ENCODE data around the gene TSPAN18. TPM values are rescaled to one million over a fixed set of nuclear protein-coding genes. Genes with fewer than 3 reads are reported as not detected.
A peak's percentile ranks its signal among the peaks of the same experiment; 100 is the strongest.

TSPAN18 gene
- total and polyA plus RNA-seq, 2 of the 4 experiments (the other 2 are of a cell fraction), result 0.36 to 1.1 TPM

DNA sequence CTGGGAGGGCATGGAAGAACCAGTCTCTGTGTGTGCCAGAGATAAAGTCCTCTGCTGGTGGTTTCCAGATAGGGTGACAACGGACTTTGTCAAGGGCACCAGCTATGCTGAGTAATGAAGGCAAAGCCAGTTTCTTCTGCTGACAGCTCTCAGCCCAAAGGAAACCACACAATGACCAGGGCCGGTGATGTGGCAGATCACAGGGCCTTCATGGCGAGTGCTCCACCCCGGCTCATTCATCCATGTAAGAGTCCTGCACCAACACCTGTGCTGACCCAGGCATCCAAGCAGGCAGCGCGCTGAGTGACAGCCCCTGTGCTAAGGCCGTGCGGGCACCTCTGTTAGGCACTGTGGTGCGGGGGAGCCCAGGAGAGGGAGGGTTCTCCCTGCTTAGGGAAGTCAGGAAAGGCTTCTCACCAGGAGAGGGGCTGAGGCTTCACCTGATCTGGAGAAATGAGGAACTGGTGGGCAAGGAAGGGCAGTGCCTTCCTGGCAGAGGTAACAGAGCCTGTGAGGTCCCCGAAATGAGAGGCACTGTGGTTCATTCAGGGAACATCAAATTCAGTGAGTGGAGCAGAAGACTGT is 190.1 kb downstream of the TSPAN18 start:
- Histone ChIP-seq H2BK20ac (ENCODE audit: low read depth, low read length) (no peak overlapping the region), H3K27me3 (ENCODE audit: control insufficient read depth, insufficient read depth, low read length) (peaks cover 24% of the 10 kb centered on the region), H3K9me1 (ENCODE audit: insufficient read depth, low read length) (no peaks in the 10 kb centered on the region), H2BK15ac (ENCODE audit: low read depth, low read length) (no peak overlapping the region), H3K23ac (ENCODE audit: low read depth, low read length) (no peak overlapping the region), H2BK5ac (ENCODE audit: low read depth, low read length, poor library complexity, severe bottlenecking) (no peak overlapping the region), H3K4me3 (ENCODE audit: insufficient read depth, low read depth, low read length) (no peak overlapping the region), H3K4ac (ENCODE audit: low read depth, low read length) (no peak overlapping the region), H3K79me1 (ENCODE audit: low read depth in 1 of 2, low read length in 2 of 2) (no peaks in the 10 kb centered on the region), H3K56ac (ENCODE audit: extremely low read depth, insufficient read depth, low read length) (no peak overlapping the region), H2AK9ac (replicated peaks; ENCODE audit: low read depth, low read length, poor library complexity) (peak overlapping the region; percentile 55), H3K18ac (ENCODE audit: low read depth, low read length) (no peak overlapping the region), H2BK120ac (ENCODE audit: low read depth, low read length) (no peak overlapping the region), H3K36me3 (ENCODE audit: control insufficient read depth, insufficient read depth, low read length) (no peaks in the 10 kb centered on the region), H2AFZ (replicated peaks; ENCODE audit: low read length, poor library complexity) (no peak overlapping the region), H3K27ac (ENCODE audit: insufficient read depth, low read length) (no peak overlapping the region), H3K4me1 (ENCODE audit: control insufficient read depth, insufficient read depth, low read length) (no peaks in the 10 kb centered on the region; the same call in 1 of the 2 replicates), H4K8ac (ENCODE audit: low read depth in 2 of 2, low read length in 2 of 2) (no peak overlapping the region), H3K4me2 (ENCODE audit: low read depth, low read length) (no peak overlapping the region), H3K14ac (replicated peaks; ENCODE audit: low read depth, low read length) (no peak overlapping the region), H4K91ac (ENCODE audit: insufficient read depth, low read depth, low read length) (no peak overlapping the region), H3K9me3 (ENCODE audit: control insufficient read depth, insufficient read depth, low read length) (no peaks in the 10 kb centered on the region), H4K20me1 (ENCODE audit: insufficient read depth, low read length) (no peaks in the 10 kb centered on the region), H4K5ac (ENCODE audit: low read depth, low read length) (no peak overlapping the region), H2AK5ac (ENCODE audit: low read depth, low read length) (no peak overlapping the region), H3K9ac (ENCODE audit: low read depth, low read length) (no peak overlapping the region)
- in situ Hi-C loops (cut with MboI; ENCODE audit: low sequenced_read_pairs) (loop anchor here (25.0 kb wide), 1 partner anchor 805 kb away; no protein-coding TSS in a partner anchor), intact Hi-C loops (cut with micrococcal nuclease) (no loop called here), dilution Hi-C loops (cut with HindIII; ENCODE audit: low sequenced_read_pairs, unreplicated experiment) (no loop called here)
- DNase-seq, result no peak
- CTCF ChIA-PET, result interaction anchor here (0.6 kb wide), 1 partner anchor 182 kb away, joined by 5 read pairs; no protein-coding TSS in a partner anchor
- no peak for TF ChIP-seq NFE2L2 (IDR thresholded peaks at IDR 0.05; ENCODE audit: low read depth, low read length)
- no peak for TF ChIP-seq SMC3 (IDR thresholded peaks at IDR 0.05; ENCODE audit: low read depth, low read length)
- no peak for TF ChIP-seq MAZ (IDR thresholded peaks at IDR 0.05; ENCODE audit: borderline replicate concordance, low read depth, low read length)
- no peak for TF ChIP-seq CHD1 (IDR thresholded peaks at IDR 0.05; ENCODE audit: low read depth, low read length)
- POLR2A ChIA-PET (ENCODE audit: unreplicated experiment), result no interaction called here
- BruUV-seq (replicated peaks), result no TSS peak
- no peak for ATAC-seq (ENCODE audit: low read depth)
- WGBS, 2 experiments (ENCODE audit: extremely low coverage in 2 of 2, insufficient read length in 1 of 2), result 93% methylated on average over 5 of the region's 10 CpGs; no CpG with 5 or more reads in 1 of the 2 experiments

Measured in IMR-90 (cell line).